ENCODE results near the gene MAOA. TPM values are rescaled to one million over a fixed set of nuclear protein-coding genes. Genes with fewer than 3 reads are reported as not detected.
"Not testable (repeated sequence)": the region's sequence is repeated elsewhere in the genome, so short reads cannot be mapped to it uniquely, and the experiment has no call there.

The MAOA gene
- total RNA-seq, 1 donor from 2014 or later, result 103 TPM

GRCh38 chrX:43655151-43656004 is 721 bp upstream of the MAOA start:
- DNase-seq (peak; percentile 59), ATAC-seq (peak; percentile 50)
- intact Hi-C loops (cut with micrococcal nuclease), result loop anchor here (5.0 kb wide), 1 partner anchor 57 kb away; no protein-coding TSS in a partner anchor

DNA sequence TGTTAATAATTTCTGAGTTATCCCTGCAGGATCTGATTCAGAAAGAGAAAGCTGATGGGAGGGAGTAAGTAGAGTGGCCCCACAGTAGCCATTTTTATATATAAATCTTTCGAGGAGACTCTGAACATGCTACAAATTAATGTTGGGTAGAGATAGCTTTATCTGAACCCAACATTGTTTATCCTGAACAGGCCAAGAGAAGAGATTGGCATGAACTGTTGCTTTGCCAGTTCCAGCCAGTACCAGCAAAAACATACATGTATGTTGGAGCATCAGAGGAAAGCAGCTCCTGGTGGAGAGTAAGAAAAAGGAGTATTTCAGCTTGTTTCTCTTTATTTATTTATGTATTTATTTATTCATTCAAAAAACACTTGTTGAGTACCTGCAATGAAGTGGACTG is 1.6 kb downstream of the MAOA start:
- DNase-seq (no peak), ATAC-seq (no peak)
- intact Hi-C loops (cut with micrococcal nuclease), result loop anchor here (5.0 kb wide), 1 partner anchor 55 kb away; no protein-coding TSS in a partner anchor

- intact Hi-C loops (cut with micrococcal nuclease), result no loop called here
- DNase-seq, result no peak
- peak; percentile 59 for ATAC-seq
Measured at GRCh38 chrX:43661521-43662240, 5.6 kb downstream of the MAOA start.

- DNase-seq, result no peak
- intact Hi-C loops (cut with micrococcal nuclease), result no loop called here
- ATAC-seq, result no peak
Measured at GRCh38 chrX:43663173-43663572, 7.1 kb downstream of the MAOA start.

- intact Hi-C loops (cut with micrococcal nuclease), result no loop called here
- DNase-seq (no peak), ATAC-seq (no peak)
Measured at GRCh38 chrX:43664258-43664657, 8.2 kb downstream of the MAOA start.

- no peak for ATAC-seq
- intact Hi-C loops (cut with micrococcal nuclease), result no loop called here
- no peak for DNase-seq
Measured at GRCh38 chrX:43664708-43665107, 8.6 kb downstream of the MAOA start.

- ATAC-seq (no peak), DNase-seq (no peak)
- intact Hi-C loops (cut with micrococcal nuclease), result no loop called here
Measured at GRCh38 chrX:43666311-43666912, 10.3 kb downstream of the MAOA start.

- DNase-seq; intact Hi-C loops (cut with micrococcal nuclease); ATAC-seq: not testable (repeated sequence)
Measured at GRCh38 chrX:43675965-43676628, 20.0 kb downstream of the MAOA start.

GRCh38 chrX:43676971-43677572 is 21.0 kb downstream of the MAOA start:
- ATAC-seq, result peak; percentile 49
- intact Hi-C loops (cut with micrococcal nuclease), result no loop called here

GRCh38 chrX:43677993-43678392 is 21.9 kb downstream of the MAOA start:
- ATAC-seq (no peak), DNase-seq (no peak)
- intact Hi-C loops (cut with micrococcal nuclease), result no loop called here

More at GRCh38 chrX:43676971-43677572, 21.0 kb downstream of the MAOA start:
- no peak for DNase-seq

DNA sequence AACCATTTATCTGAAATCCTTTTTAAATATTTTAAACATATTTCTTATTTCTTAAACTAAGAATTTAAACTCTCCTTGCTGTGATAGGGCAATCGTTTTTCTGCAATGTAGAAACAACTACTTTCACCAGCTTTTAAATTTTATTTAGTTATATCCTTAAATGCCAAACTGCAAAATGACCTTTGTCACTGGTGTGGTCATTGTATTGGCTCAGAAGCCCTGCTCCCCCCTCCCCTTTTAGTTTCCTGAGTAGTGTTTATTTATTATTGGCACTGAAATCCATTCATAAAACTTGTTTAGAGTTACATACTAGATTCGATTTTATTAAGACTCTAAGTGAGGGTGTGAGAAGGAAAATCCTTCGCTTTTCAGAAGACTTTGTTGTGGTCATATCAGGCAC is 23.0 kb downstream of the MAOA start:
- intact Hi-C loops (cut with micrococcal nuclease), result no loop called here
- no peak for ATAC-seq
- DNase-seq, result no peak

DNA sequence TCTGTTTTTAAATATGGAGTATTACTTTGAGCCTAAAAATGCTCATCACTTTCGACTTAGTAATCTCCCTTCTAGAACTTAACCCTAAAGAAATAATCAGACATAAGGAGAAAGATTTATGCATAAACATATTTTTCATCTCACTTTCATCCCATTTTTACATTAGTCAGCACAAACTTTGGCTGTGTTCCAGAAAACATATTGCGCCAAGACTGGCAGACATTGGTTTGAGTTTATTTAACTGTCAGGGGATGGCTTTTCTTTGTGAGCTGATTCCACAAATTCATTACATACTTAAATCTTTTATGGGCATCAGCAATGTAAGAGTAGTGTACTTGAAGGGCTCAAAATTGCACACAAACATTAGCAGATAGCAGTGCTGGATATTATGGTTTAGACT is 23.7 kb downstream of the MAOA start:
- intact Hi-C loops (cut with micrococcal nuclease), result no loop called here
- no peak for DNase-seq
- ATAC-seq, result no peak

- no peak for DNase-seq
- intact Hi-C loops (cut with micrococcal nuclease), result no loop called here
- ATAC-seq, result no peak
Measured at GRCh38 chrX:43682726-43683125, 26.6 kb downstream of the MAOA start.

- no peak for DNase-seq
- no peak for ATAC-seq
- intact Hi-C loops (cut with micrococcal nuclease), result no loop called here
Measured at GRCh38 chrX:43685221-43685620, 29.1 kb downstream of the MAOA start.

GRCh38 chrX:43688586-43688985 is 32.5 kb downstream of the MAOA start:
- intact Hi-C loops (cut with micrococcal nuclease), result no loop called here
- ATAC-seq (no peak), DNase-seq (no peak)

- intact Hi-C loops (cut with micrococcal nuclease), result no loop called here
- DNase-seq, result no peak
Measured at GRCh38 chrX:43693602-43694406, 37.7 kb downstream of the MAOA start.

GRCh38 chrX:43699475-43699874 is 43.4 kb downstream of the MAOA start:
- DNase-seq (no peak), ATAC-seq (no peak)
- intact Hi-C loops (cut with micrococcal nuclease), result no loop called here

More at GRCh38 chrX:43693602-43694406, 37.7 kb downstream of the MAOA start:
- peak; percentile 34 for ATAC-seq

GRCh38 chrX:43702079-43702524 is 46.0 kb downstream of the MAOA start:
- DNase-seq (no peak), ATAC-seq (peak; percentile 9)
- intact Hi-C loops (cut with micrococcal nuclease), result no loop called here
